ENCODE measurements around the gene NAGA.
"Not testable (repeated sequence)": the region's sequence is repeated elsewhere in the genome, so short reads cannot be mapped to it uniquely, and the experiment has no call there.

The NAGA gene

DNA sequence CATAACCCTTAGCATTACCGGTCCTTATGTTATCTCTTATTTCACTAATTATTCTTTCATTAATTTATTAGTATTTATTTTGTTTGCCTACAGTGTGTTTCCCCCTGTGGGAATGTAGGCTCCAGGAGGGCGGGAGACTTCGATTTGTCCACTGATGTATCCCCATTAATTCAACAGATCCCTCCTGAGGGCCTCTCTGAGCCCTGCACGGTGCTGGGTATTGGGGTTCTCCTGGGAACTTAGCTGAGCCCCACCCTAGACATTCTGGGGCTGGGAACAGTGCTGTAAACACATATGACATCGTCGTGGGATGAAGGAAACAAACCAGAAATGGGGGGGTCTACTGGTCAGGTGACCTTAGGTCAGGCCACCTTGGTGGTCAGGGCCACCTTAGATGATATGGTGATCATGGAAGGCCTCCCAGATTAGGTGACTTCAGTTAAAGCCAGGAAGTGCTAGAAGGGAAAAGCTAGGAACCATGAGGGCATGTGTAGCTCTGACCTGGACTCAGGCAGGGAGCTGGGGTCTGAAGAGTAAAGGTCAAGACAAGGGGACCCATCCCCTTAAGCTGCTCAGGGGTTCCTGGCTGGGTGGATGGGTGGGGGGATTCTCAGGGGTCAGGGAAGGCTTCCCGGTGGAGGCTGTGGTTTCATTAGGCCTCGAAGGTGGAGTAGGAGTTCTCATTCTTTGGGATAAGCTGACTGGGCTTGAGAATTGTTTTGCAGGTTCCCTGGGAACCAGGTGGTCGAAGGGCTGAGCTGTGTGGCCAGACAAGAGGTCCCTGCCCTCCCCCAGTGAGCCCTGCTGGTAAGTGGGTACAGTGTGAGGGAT lies 4.4 kb upstream of the NAGA start:
- no peak for DNase-seq

DNA sequence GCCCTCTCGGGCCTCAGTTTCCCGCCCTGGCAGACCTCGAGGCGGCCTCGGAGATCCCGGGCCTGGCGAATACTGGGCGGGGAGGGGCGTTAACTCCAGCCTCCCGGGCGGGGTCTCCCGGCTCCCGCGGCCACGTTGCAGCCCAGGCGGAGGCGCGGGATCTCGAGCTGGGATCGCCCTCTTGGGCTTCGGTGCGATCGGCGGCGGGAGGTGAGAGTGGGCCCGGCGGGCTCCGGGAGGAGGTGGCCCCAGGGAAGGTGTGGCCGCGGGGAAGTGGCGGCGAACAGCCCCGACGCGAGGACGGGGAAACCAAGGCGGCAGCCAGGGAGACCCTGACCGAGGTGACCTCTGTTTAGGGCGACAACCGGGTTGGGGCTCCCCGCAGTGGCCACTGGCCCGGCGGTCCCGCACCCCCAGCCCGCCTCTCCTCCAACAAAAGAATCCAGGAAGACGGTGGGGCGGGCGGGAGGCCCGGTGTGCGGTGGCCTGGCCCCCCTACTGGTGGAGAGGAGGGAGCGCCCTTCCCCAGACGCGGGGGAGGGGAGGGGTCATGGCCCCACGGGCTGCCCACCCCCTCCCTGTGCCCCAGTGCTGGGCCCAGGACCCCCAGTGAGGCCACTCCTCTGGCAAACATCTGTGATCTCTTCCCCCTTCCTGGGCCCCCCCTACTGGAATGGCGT lies 3.7 kb upstream of the NAGA start, which contains the start of gene PHETA2:
TSS of gene PHETA2 (plus strand) at position 117 of the 680 bp plus-strand sequence. CDS start 3,046 bp downstream, outside the sequence.
- peak; percentile 35 for DNase-seq

DNA sequence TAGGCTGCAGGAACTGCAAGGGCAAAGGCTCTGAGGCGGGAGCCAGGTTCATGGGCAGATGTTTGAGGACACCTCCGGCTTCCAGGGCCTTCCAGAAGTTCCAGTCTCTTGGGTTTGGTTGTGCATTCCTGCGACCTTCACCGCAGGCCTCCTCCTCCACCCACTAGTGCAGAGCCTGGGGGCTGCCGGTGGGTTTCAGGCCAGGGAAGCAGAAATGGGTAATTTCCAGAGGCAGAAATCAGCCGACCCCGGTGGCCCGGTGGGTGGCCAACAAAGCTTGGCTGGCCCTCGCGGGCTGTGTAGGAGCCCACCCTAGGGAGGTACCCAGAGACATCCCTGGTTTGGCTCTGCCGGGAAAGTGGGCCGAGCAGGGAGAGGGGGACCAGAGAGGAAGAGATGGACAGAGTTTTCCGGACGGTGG lies 3.0 kb upstream of the NAGA start:
- no peak for DNase-seq

DNA sequence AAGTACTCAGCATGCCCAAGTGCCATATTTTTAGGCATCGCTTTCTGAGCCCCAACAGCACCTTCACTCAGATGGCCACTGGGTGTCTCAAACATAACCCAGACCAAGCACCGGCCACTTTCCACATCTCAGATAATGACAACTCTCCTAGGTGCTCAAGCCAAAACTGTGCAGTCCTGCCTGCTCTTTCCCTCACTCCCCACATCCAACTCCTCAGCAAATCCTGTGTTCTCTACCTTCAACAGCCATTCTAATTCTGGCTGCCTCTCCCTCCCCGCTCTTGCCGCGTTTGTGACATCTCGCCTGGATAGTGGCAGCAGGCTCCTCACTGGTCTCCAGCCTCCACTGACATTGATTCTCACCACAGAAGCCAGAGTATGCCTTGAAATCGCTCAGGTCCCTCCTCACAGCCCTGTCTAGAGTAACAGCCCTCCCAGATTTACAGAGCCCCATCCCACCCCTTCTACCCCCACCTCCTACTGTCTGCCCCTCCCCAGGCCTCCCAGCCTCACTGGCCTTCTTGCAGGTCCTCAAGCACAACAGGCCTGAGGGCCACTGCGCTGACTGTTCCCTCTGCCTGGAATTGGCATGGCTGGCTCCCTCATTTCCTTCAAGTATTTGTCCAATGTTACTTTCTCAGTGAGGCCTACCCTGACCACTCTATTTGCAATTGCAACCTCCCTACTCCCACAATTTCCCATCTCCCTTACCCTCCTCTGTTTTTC lies 2.2 kb upstream of the NAGA start:
- DNase-seq: no peak

DNA sequence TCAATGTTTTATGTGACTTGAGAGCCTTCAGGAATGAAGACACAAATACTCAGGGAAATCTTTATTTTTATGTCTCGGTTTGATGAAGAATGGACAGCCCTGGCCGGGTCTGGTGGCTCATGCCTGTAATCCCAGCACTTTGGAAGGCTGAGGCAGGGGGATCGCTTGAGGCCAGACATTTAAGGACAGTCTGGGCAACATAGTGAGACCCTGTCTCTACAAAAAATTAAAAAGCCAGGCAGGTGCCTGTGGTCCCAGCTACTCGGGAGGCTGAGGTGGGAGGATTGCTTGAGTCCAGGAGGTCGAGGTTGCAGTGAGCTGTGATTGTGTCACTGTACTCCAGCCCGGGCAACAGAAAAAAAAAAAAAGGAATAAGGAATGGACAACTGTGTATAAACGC lies 896 bp upstream of the NAGA start:
- DNase-seq: not testable (repeated sequence)

DNA sequence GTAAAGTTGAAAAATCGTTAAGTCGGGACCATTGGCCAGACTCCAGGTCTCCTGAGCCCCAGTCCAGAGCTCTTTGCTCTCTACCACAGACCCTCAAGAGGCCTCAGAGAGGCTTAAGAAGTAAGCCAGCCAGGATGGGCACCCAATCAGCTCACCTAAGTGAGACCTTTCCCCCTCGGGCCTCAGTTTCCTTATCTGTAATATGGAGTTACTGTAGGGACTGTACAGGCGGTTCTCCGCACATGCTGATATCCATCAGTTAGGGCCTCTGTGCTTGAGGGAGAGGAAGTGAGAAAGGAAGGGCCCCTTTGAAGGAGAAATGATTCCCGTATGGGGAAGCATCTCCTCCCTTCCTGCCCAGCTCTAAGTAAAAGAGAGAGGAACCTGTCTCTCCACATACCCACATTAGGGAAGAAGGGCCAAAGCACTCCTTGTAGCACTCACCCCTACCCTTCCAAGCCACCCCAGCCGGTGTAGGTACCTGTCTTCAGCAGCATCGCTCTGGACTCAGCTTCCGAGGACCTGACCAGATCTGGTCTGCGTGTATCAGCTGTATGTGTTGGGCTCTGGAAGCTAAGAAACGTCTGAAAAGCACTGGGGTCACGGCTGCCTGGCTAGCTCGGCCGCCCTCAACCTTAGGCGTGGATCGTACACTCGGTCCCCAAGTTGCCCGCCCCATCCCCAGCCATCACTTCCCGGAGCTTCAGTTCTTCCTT lies 653 bp downstream of the NAGA start:
- DNase-seq: no peak

DNA sequence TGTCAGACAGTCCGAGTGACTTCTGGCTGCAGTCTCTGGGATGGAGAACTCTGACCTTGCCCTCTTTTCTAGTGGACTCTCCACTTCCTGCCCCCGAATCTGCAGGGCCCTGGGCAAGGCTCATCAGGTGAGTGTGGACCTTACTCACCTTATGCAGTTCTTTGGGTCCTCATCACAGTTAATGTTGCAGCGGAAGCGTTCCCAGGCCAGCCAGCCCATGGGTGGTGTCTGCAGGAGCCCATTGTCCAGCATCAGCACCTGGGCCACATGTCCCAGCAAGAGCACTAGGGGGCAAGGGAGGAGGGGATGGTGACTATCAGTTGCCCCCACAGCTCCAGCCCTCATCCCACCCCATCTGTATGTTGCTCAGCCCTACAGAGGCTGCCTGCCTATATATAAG lies 2.3 kb downstream of the NAGA start:
- no peak for DNase-seq

DNA sequence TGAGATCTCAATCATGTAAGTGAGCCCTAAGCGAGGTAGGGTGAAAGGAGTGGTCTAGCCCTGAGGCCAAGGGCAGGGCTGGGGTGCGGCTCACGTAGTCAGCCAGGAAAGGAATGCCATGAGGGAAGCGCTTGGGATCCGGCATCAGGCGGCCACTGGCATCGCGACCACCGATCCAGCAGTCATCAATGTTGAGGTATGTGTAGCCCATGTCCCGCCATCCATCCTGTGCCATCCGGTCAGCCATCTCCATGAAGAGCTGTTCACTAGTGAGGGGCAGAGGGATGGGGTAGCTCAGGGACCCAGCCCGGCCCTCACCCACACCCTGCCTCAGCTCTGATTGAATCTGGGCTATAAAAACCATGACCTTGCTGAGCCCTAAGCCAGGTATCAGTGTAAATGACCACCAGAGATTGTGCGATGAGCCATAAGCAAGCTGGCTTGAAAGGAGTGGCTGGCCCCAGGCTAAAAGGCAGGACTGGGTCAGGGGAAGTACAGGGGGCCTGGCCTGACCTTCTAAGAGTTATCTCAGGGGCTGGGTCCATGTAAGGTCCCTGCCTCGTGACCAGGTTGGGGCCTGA lies 2.9 kb downstream of the NAGA start:
- DNase-seq: no peak

DNA sequence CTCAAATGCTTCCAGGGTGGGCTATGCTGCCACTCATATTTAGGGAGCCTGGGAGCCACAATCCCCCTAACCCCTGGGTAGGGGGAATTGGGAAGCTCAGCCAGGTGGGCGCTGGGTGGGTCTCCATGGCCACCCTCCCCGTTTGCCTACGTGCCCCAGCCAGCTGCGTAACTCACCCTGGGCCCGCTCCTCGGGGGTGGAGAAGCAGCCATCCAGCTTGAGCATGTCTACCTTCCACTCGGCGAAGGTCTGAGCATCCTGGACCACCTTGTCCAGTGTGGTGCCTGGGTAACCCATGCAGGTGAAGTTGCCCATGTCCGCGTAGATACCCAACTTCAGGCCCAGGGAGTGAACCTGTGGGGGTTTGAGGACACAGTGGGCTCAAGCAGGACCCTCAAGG lies 3.7 kb downstream of the NAGA start:
- no peak for DNase-seq

DNA sequence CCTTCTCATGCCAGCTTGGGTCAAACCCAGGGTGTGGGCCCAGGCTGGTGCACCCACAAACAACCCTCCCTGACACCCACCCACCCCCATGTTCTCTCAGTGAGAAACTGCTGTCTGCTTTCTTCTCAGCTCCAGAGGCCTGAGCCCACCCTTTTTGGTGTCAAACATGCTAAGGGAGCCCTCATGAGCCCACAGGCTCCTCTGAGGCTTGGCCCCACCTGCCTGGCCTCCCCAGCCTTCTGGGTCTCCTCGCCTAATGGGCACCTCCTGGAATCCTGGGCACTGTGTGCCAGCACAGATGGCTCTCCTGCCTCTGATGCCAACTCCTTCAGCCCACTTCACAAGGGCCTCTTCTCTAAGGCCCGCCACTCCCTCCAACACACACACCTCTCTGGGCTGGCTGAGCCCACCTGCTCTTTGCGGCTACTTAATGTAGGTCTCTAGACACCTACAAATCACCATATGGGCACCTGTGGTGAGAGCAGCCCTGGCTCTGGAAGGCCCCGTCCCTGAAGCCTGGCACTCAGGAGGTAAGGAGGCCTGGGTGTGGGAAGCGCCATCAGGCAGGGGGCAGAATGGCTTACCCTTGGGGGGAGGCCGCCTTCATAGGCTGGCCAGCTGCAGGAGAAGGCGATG lies 4.4 kb downstream of the NAGA start:
- no peak for DNase-seq

DNA sequence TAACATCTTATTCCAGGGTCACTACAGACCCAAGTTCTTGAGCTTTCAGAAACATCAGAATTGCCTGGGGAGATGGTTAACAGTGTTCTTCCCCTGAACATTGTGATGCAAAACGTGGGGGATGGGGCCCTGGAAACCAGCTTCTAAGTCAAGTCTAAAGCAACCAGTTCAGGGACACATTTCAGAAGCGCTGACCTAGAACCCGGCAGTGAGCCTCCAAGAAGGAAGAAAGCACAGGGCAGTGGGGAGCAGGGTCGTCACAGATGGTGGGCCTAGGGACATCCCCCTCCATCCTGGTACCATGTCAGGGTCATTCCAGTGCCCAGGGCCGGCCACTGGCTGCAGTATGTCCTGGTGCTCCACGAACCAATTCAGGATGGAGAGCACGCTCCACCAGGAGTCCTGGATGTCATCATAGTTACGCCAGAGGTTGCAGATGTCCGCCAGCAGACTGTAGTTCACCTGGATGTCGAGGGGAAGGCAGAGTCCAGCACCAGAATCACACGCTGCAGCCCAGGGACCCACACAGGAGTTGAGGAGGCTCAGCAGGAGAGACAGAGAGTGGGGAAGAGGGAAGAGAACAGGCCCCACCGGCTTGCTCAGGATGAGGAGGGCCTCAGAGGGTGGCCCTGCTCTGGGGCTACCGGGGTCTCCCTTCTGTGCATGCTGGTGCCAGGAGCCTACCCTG lies 5.0 kb downstream of the NAGA start:
- DNase-seq: no peak

DNA sequence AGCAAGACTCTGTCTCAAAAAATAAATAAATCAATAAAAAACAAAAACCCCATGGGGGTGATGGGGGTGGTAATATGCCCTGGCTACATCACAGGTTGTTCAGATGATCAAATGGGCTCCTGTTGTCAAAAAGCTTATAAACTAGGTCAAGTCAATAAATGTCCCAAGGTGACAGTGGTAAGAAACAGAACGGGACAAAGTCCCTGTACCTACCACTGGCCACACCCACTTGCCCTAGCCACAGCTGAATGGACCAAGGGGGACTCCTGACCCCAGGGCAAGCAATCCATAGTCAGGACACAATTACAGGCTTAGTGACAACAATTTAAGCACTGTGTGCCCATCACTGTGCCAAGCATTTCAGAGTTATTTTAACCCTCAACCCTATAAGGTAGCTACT lies 6.0 kb downstream of the NAGA start:
- no peak for DNase-seq

DNA sequence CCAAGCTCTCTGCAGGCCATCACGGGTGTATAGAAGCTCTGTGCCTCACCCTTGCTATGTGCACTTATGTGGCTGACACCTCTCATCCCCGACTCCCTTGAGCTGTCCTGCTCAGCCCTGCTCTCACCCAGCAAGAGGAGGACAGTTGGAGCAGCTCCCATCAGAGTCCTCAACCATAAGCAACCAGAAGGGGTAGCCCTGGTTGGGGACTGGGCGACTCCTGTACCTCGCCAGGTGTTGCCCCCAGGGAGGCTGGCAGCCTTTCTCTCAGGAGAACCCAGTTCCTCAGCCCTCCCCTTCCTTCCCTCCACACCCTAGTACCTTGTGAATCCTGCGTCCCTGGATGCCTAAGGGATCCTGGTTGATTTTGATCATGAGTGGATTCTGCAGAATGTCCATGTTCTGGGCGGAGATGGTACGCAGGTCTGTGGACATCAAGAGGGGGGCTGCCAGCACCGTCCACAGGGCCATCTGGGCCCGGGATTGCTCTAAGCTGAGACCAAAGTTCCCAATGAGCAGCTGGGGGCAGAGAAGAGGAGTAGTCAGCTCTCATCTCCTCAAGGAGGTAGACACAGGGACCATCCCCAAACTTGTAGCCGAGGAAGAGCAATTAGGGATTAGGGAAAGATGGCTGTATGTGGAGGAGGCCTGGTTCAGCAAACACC lies 8.0 kb downstream of the NAGA start:
- no peak for DNase-seq

DNA sequence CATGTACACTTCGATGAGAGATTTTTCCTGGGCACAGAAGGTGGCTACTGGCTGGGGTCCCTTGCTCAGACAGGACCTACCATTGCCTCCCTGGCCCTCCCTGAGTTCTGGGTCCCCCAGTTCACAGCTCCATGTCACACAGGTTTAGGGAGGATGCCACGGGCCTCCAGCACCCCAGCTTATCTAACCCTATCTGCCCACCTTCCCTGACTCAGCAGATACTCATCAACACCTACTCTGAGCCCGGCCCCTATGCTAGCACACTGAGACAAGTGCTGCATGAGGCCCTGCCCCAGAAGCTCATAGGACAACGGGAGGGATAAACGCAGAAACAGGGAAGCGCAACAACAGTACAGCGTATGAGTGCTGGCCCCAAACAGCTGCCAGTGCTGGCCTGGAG lies 9.6 kb downstream of the NAGA start:
- no peak for DNase-seq

DNA sequence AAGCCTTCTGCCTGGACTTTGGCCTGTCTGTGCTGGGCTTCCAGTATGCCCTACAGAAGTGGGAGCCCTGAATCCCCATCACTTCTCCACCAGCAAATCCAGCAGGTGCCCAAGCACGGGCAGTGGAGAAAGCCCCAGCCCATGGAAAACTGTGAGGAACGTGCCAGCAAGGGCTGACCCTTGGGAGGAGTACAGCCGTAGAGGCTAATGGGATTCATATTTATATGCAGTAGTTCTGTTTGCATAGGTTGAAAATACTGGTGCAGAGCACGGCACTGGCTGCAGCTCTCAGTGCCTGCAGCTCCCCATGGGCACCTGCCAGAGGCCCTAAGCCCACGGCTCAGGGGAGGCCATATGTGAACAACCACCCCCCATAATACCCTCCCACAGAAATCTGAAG lies 10.1 kb downstream of the NAGA start:
- DNase-seq: no peak

DNA sequence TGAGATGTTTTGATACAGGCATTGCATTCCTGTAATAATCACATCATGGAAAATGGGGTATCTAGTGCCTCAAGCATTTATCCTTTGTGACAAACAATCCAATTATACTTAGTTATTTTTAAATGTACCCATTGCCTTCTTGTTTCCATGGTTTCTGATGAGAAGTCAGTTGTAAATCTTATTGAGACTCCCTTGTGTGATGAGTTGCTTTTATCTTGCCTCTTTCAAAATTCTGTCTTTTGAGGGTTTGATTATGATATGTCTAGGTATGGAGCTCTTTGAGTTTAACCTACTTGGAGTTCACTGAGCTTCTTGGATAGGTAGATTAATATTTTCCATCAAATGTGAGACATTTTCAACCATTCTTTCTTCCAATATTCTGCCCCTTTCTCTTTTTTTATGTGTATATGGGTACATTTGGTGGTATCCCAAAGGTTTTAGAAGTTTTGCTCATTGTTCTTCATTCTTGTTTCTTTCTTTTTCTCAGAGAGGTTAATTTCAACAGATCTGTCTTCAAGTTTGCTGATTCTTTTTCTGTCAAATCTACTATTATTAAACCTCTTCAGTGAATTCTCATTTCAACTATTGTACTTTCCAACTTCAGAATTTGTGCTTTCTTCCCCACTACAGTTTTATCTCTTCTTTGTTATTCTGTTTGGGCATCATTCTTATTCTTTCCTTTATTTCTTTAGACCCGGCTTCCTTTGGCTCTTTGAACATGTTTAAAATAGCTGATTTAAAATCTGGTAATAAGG lies 13.7 kb downstream of the NAGA start:
- no peak for DNase-seq

DNA sequence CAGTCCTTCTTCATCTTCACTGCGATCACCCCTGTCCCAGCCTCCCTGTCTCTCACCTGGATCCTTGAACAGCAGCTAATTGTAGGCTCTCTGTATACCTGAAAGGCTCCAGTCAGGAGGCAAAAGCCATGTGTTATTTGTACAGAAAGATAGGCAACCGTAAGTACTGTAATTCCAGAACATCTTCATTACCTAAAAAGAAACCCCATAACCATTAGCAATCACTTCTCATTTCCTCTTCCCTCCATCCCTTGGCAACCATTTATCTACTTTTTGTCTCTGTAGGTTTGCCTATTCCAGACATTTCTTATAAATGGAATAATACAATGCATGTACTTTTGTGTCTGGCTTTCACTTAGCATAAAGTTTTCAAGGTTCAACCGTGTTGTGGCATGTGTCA lies 17.8 kb downstream of the NAGA start:
- DNase-seq: no peak

DNA sequence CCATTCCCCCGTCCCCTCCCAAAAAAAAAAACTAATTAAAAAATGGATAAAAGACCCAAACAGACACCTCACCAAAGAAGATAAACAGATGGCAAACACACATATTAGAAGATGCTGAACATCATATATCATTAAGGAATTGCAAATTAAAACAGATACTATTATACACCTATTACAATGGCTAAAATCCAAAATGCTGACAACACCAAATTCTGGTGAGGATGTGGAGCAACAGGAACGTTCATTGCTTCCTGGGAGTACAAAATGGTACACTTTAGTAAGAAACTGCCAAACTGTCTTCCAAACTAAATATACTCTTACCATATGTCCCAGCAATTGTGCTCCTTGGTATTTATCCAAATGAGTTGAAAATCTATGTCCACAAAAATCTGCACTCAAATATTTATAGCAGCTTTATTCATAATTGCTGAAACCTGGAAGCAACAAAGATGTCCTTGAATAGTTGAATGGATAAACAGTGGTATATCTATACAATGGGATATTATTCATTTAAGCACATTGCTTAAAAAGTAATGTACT lies 19.9 kb downstream of the NAGA start:
- DNase-seq: no peak

DNA sequence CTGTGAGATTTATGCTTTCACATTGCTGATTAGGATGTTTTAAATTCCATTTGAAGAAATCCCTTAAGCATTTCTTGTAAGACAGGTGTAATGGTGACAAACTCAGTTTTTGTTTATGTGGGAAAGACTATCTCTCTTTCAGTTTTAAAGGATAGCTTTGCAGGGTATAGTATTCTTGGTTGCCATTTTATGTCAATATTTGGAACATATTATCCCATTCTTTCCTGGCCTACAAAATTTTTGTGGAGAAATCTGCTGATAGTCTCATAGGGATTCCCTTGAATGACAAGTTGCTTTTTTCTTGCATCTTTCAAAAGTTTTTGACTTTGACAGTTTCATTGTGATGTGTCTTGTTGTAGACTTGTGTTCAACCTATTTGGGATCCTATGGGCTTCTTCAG lies 28.8 kb downstream of the NAGA start:
- DNase-seq: no peak

DNA sequence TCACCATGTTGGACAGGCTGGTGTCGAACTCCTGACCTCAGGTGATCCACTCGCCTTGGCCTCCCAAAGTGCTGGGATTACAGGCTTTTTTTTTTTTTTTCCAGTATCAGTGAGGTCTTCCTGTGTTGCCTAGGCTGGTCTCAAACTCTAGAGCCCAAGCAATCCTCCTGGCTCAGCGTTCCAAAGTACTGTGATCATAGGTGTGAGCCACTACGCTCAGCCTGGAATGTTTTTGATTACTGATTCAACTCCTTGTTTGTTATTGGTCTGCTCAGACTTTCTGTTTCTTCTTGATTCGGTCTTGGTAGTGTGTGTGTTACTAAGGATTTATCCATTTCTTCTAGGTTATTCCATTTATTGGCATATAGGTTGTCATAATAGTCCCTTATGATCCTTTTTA lies 31.3 kb downstream of the NAGA start:
- no peak for DNase-seq

Data from effector CD4-positive, alpha-beta T cell (primary cell).